Right lobe of liver (tissue), 6 donors: ENCODE measurements around the gene FRMPD2. TPM values are rescaled to one million over a fixed set of nuclear protein-coding genes. Genes with fewer than 3 reads are reported as not detected.
A peak's percentile ranks its signal among the peaks of the same experiment; 100 is the strongest.

Experiments
- ATAC-seq, 4 donors: fragments of 200-7000 bp; cut with Tn5 transposase; one replicate each; pipeline ENCODE4 v1.9.1; 2020; ENCODE audit warnings: mild to moderate bottlenecking in 4 of 4, moderate library complexity in 4 of 4
- DNase-seq, 3 donors: peaks; one replicate each; pipeline ENCODE4 v3.0.0-alpha.2; 2020
- H3K27ac ChIP-seq, 3 donors: fragments of 200-600 bp; one replicate each; pipeline ENCODE4 v1.8.0; 2022
- H3K27me3 ChIP-seq, 2 donors: fragments of 200-600 bp; one replicate each; pipeline ENCODE4 v1.8.0; 2022
- H3K36me3 ChIP-seq, 4 donors: fragments of 200-600 bp; sonication (generic) in 1 of 4; one replicate each; pipeline versions ENCODE4 v1.5.1 to v1.8.0; 2017 to 2022; ENCODE audit warnings: control low read depth in 1 of 4
- H3K4me1 ChIP-seq, 4 donors: fragments of 200-600 bp; sonication (generic) in 1 of 4; one replicate each; pipeline versions ENCODE4 v1.5.1 to v1.8.0; 2017 to 2022; ENCODE audit warnings: control low read depth in 1 of 4
- H3K4me3 ChIP-seq, 3 donors: fragments of 200-600 bp; one replicate each; pipeline ENCODE4 v1.8.0; 2022
- H3K9me3 ChIP-seq, 4 donors: fragments of 200-600 bp; sonication (generic) in 1 of 4; one replicate each; pipeline versions ENCODE4 v1.5.1 to v1.8.0; 2017 to 2022; ENCODE audit warnings: control low read depth in 1 of 4
- CTCF ChIP-seq, 4 donors: fragments of 200-600 bp in 3 of 4; fragments of 450-650 bp in 1 of 4; IDR thresholded peaks; one replicate each; pipeline versions ENCODE4 v1.5.1 to v1.8.0; 2016 to 2022; ENCODE audit warnings: antibody characterized with exemption in 4 of 4, mild to moderate bottlenecking in 2 of 4
- POLR2A ChIP-seq: fragments of 450-650 bp; IDR thresholded peaks from one replicate; pipeline ENCODE4 v1.6.1; 2017; ENCODE audit warnings: antibody characterized with exemption, mild to moderate bottlenecking
- WGBS: methylation state at CpG from one replicate; pipeline ENCODE4 v1.1.6; 2018; ENCODE audit warnings: low coverage, low lambda C conversion rate; ENCODE audit not compliant: insufficient coverage; ENCODE audit errors: missing lambda C conversion rate; 5-methylcytosine and 5-hydroxymethylcytosine counted together
- intact Hi-C, 2 donors: fragments of 100-400 bp; cut with DNase I; formaldehyde crosslinking; loops; one replicate each; pipeline versions ENCODE4 v1.11.2 to v1.14.1; 2022
- total RNA-seq, 6 experiments: library from RNA; depleted of rRNA in 2 of 6; stranded (reverse); fragments of >200 nt in 2 of 6; fragmentation: NEBNext Ultra II Directional in 3 of 6; extraction: Animal tissue kit (Norgen Biotek cat#: 25700) in 3 of 6; gene quantifications; one replicate each; pipeline versions ENCODE4 v1.1.0 to v1.2.4, GENCODE V29; 2016 to 2023
- donor health status: DM: no; HTN: yes; CAD: no.
- donor health status: DM: no; HTN: no; CAD: no.
- donor health status: DM: no; HTN: no; CAD: no.
- donor health status: DM: no; HTN: yes; CAD: no.
- donor health status: DM: no; HTN: yes; CAD: no.

Gene FRMPD2
- total RNA-seq, 6 experiments from 2014 or later, result not detected

GRCh38 chr10:48216204-48216505, 58.3 kb downstream of the FRMPD2 start:
- no peak for TF ChIP-seq CTCF (IDR thresholded peaks at IDR 0.05)
- no peak for TF ChIP-seq POLR2A
- intact Hi-C loops, result no loop called here
- DNase-seq, result no peak
- no peaks in the 10 kb centered on the region for H3K27me3 ChIP-seq
- H3K27ac ChIP-seq, result no peak overlapping the region
- no peak overlapping the region for H3K4me3 ChIP-seq
- ATAC-seq, result no peak
- no peaks in the 10 kb centered on the region for H3K9me3 ChIP-seq
- H3K36me3 ChIP-seq, result no peaks in the 10 kb centered on the region
- H3K4me1 ChIP-seq, result no peaks in the 10 kb centered on the region

GRCh38 chr10:48215486-48216203, 58.9 kb downstream of the FRMPD2 start:
- Histone ChIP-seq H3K27me3 (no peaks in the 10 kb centered on the region), H3K27ac (no peak overlapping the region), H3K4me1 (no peaks in the 10 kb centered on the region), H3K9me3 (no peaks in the 10 kb centered on the region), H3K4me3 (no peak overlapping the region), H3K36me3 (no peaks in the 10 kb centered on the region)
- intact Hi-C loops, result no loop called here
- DNase-seq (peak in 1 of 3 donors; percentile 32), ATAC-seq (peak; percentile 61 to 72 (median 69))
- TF ChIP-seq CTCF (IDR thresholded peaks at IDR 0.05) (peak; percentile 52 to 67 (median 58)), POLR2A (no peak)
- 74% methylated on average over 5 of the region's 5 CpGs for WGBS

- DNase-seq (no peak), ATAC-seq (no peak)
- Histone ChIP-seq H3K9me3 (no peaks in the 10 kb centered on the region), H3K36me3 (no peaks in the 10 kb centered on the region), H3K27ac (no peak overlapping the region), H3K4me3 (no peak overlapping the region), H3K4me1 (no peaks in the 10 kb centered on the region), H3K27me3 (no peaks in the 10 kb centered on the region)
- intact Hi-C loops, result no loop called here
- no peak for TF ChIP-seq POLR2A
- no peak for TF ChIP-seq CTCF (IDR thresholded peaks at IDR 0.05)
- 85% methylated on average over 6 of the region's 6 CpGs for WGBS
These were observed 59.6 kb downstream of the FRMPD2 start for GRCh38 chr10:48214716-48215485.

GRCh38 chr10:48213047-48213446, 61.4 kb downstream of the FRMPD2 start:
- no peaks in the 10 kb centered on the region for H3K36me3 ChIP-seq
- DNase-seq (no peak), ATAC-seq (no peak)
- intact Hi-C loops, result no loop called here
- H3K27me3 ChIP-seq, result no peaks in the 10 kb centered on the region
- no peak overlapping the region for H3K4me3 ChIP-seq
- no peak overlapping the region for H3K27ac ChIP-seq
- WGBS, result 60% methylated on average over 1 of the region's 1 CpG
- no peaks in the 10 kb centered on the region for H3K4me1 ChIP-seq
- H3K9me3 ChIP-seq, result no peaks in the 10 kb centered on the region
- TF ChIP-seq CTCF (IDR thresholded peaks at IDR 0.05) (no peak), POLR2A (no peak)
